GM18507 (cell line): Measurements from ENCODE around the gene STMP1.

Experiments used
- DNase-seq: peaks from one replicate; pipeline ENCODE4 v3.0.0; 2011; ENCODE audit warnings: low read depth; ENCODE audit not compliant: insufficient read length; ENCODE audit errors: extremely low spot score
- FAIRE-seq: peaks from 2 replicates; lab custom pipeline; 2011; peaks lifted over from hg19 to GRCh38; lab: Jason Lieb, UNC

Gene STMP1

GRCh38 chr7:135715055-135715522 lies 52.8 kb downstream of the STMP1 start:
- FAIRE-seq (no peak), DNase-seq (no peak)

GRCh38 chr7:135715673-135716072 lies 53.4 kb downstream of the STMP1 start:
- FAIRE-seq: no peak
- DNase-seq: no peak

- FAIRE-seq: no peak
- DNase-seq: no peak
These were observed 54.4 kb downstream of the STMP1 start for GRCh38 chr7:135716677-135717238.

- no peak for DNase-seq
- FAIRE-seq: no peak
These were observed 55.4 kb downstream of the STMP1 start for GRCh38 chr7:135717693-135718092.

GRCh38 chr7:135718219-135718618 lies 55.9 kb downstream of the STMP1 start:
- FAIRE-seq (no peak), DNase-seq (no peak)

GRCh38 chr7:135718794-135719437 lies 56.6 kb downstream of the STMP1 start:
- DNase-seq (no peak), FAIRE-seq (no peak)

GRCh38 chr7:135719688-135720087 lies 57.4 kb downstream of the STMP1 start:
- no peak for FAIRE-seq
- no peak for DNase-seq

GRCh38 chr7:135721198-135721820 lies 59.0 kb downstream of the STMP1 start:
- DNase-seq: no peak
- no peak for FAIRE-seq

GRCh38 chr7:135723411-135723810 lies 61.1 kb downstream of the STMP1 start:
- FAIRE-seq (no peak), DNase-seq (no peak)
